GM18511 (cell line): ENCODE measurements around the gene FATE1.

ENCODE experiments used
- ATAC-seq: cut with Tn5 transposase; IDR thresholded peaks from one replicate; pipeline ENCODE4 v1.9.1; 2021; ENCODE audit warnings: mild to moderate bottlenecking, moderate library complexity; ENCODE audit not compliant: unreplicated experiment

FATE1 gene

GRCh38 chrX:151741606-151742005, 25.8 kb downstream of the FATE1 start:
- ATAC-seq: no peak

DNA sequence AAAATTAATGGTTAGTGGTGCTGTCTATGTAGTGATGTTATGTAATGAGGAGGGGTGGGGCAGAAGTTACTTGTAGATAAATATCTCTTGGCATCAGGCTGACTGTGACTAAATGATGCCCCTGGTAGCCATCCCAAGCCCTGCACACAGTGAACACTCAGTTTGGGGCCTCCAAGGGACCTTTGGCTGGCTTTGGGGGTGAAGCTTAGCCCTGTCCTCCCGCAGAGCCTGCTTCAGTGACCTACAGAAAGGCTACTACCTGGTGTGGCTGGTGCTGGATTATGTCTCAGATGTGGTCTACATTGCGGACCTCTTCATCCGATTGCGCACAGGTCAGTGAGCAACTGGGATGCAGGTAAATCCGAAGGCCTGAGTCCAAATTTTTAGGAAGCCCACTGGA, 26.5 kb downstream of the FATE1 start:
- no peak for ATAC-seq

- ATAC-seq: no peak
Observed at GRCh38 chrX:151743651-151744470, 28.0 kb downstream of the FATE1 start.

- ATAC-seq: no peak
Observed at GRCh38 chrX:151745651-151746050, 29.8 kb downstream of the FATE1 start.

DNA sequence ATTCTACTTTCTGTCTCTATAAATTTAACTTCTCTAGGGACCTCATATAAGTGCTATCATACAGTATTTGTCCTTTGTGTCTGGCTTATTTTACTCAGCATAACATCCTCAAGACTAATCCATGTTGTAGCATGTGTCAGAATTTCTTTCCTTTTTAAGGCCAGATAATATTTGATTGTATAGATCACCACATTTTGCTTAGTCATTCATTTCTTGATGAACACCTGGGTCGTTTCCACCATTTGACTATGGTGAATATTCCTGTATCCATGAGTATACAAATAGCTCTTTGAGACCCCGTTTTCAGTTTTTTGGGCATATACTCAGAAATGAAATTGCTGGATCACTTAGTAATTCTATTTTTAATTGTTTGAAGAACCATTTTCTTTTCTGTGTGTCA, 30.7 kb downstream of the FATE1 start:
- no peak for ATAC-seq

- ATAC-seq: no peak
Observed at GRCh38 chrX:151750511-151750910, 34.7 kb downstream of the FATE1 start.

DNA sequence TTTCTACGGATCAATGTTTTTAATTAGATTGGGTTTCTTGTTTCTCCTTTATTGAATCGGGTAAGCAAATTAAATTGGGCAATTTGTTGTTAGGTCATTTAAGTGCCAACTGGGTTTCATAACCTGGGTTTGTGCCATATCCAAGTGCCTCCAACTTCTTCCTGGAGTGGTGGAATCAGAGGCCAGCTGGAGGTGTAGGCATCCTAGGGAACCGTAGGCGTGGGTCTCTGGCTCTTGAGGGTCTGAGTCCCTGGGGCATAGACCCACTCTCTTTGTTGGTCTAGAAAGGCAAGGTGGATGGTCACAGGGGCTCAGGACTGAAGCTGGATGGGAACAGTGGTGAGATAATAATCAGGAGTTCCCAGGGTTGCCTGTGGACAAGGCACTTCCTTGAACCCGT, 37.0 kb downstream of the FATE1 start:
- no peak for ATAC-seq

DNA sequence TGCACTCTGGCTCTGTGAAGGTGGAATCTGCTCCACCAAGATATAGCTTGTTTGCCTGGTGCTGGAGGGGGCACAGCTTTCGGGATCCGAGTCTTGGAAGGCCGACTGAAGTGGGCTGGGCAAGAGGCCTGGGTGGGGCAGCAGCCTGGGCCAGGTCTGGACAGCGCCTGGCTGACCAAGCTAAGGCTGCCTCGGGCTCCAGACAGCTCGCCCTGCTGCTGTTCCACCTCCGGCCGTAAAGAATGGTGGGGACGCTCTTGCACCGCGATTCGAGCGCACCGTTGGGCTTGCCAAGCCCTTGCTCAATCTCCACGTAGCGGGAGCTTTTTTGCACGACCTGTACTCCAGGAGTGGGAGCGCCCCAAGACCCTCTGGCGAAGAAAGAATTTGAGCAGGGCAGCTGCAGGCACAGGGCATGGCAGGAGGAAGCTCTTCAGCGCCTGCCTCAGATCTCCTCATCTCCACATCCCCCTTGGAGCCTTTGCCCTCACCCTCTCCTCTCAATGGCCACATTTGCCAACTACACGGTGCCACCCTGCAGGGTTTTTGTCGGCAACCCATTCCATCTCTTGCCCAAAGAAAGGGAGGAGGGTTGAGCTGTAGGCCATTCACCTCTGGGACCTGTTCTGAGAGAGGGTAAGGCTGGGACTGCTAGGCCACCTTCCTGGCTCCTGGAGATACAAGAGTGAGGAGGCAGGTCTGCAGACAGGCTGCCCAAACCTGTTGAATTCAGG, 37.6 kb downstream of the FATE1 start:
- peak; percentile 87 for ATAC-seq

DNA sequence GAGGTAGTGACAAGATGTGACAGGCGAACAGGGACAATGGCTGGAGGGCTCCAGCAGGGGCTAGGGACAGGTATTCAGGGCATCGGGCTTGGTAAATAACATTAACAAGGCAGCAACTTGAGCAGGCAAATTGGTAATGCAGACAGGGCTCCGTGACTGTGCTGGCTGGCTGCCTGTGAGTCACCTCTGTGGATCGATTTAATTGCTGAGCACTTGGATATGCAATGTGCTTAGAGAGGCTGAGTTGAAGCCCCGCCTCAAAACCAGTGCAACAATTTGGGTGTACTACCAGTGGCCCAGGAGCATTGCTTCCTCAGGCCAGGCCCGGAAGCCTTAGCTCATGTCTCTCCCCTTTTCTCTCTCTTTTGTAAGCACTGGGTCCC, 38.2 kb downstream of the FATE1 start:
- ATAC-seq: no peak

- ATAC-seq: no peak
Observed at GRCh38 chrX:151754641-151755215, 38.9 kb downstream of the FATE1 start.

- ATAC-seq: no peak
Observed at GRCh38 chrX:151759041-151759708, 43.3 kb downstream of the FATE1 start.

DNA sequence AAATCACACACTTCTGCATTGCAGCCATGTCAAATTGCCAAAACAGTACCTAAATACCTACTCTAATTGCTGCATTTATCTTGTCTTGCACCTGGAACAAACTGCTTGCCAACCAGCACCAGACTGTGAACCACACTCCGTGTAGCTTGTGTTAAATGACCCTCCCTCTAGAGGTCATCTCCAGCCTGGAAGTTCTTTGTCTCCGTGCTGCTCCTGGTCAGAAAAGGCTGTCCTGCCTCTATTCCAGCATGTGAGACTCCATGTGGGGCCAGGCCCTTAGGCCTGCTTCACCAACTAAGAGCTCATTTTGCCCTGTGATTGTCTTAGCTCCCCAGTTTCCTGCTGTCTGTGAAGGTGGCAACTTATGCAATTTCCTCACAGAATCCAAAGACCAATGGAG, 47.0 kb downstream of the FATE1 start:
- no peak for ATAC-seq

GRCh38 chrX:151763711-151764110, 47.9 kb downstream of the FATE1 start:
- ATAC-seq: no peak

- ATAC-seq: no peak
Observed at GRCh38 chrX:151765026-151765425, 49.2 kb downstream of the FATE1 start.

DNA sequence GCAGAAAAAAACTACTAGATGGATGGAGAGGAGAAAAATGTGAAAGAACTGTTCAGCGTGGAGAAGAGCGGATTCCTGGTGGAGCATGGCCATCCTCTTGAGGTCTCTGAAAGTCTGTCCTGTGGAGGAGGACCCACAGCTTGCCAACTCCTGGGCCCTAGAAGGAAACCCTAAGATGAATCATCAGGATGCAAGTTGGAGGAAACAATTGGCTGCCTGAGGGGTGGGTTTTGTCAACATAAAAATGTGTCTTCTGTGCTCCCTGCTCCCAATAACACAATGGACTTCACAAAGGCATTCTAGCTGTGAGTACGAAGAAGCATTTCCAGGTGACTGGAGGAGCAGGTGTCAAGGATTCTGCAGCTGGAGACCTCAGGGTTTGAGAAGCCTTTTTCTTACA, 55.9 kb downstream of the FATE1 start:
- ATAC-seq: no peak
